Esophagus squamous epithelium (tissue), 5 donors: ENCODE data around the gene HMGCR. TPM values are rescaled to one million over a fixed set of nuclear protein-coding genes. Genes with fewer than 3 reads are reported as not detected.
A peak's percentile ranks its signal among the peaks of the same experiment; 100 is the strongest.
"Not testable (repeated sequence)": the region's sequence is repeated elsewhere in the genome, so short reads cannot be mapped to it uniquely, and the experiment has no call there.

ENCODE experiments used
- DNase-seq: peaks from one replicate; lab custom pipeline; 2025; lab: John Stamatoyannopoulos, UW
- H3K27ac ChIP-seq, 4 donors: fragments of 200-600 bp; sonication (generic); one replicate each; pipeline ENCODE4 v1.5.1; 2016 to 2019; ENCODE audit warnings: mild to moderate bottlenecking in 1 of 4
- H3K27me3 ChIP-seq, 4 donors: fragments of 200-600 bp; sonication (generic); 1 replicate in 3 of 4; 2 replicates in 1 of 4; pipeline versions ENCODE4 v1.5.1 to v1.6.0; 2017 to 2021; ENCODE audit warnings: antibody characterized with exemption in 1 of 4
- H3K36me3 ChIP-seq, 3 donors: fragments of 200-600 bp; sonication (generic); one replicate each; pipeline ENCODE4 v1.5.1; 2016 to 2019
- H3K4me1 ChIP-seq, 3 donors: fragments of 200-600 bp; sonication (generic); one replicate each; pipeline ENCODE4 v1.5.1; 2017 to 2019
- H3K4me3 ChIP-seq, 4 donors: fragments of 200-600 bp; sonication (generic); 1 replicate in 3 of 4; 2 replicates in 1 of 4; pipeline ENCODE4 v1.5.1; 2016 to 2019; ENCODE audit warnings: mild to moderate bottlenecking in 2 of 4, moderate library complexity in 1 of 4
- H3K9me3 ChIP-seq, 3 donors: fragments of 200-600 bp; sonication (generic); one replicate each; pipeline ENCODE4 v1.5.1; 2016 to 2019
- POLR2A ChIP-seq, 4 donors: fragments of 450-650 bp; IDR thresholded peaks; one replicate each; pipeline ENCODE4 v1.6.1; 2017; ENCODE audit warnings: antibody characterized with exemption in 4 of 4, mild to moderate bottlenecking in 4 of 4, moderate library complexity in 3 of 4
- WGBS, 2 donors: methylation state at CpG; one replicate each; pipeline ENCODE4 v1.1.5; 2018; 5-methylcytosine and 5-hydroxymethylcytosine counted together
- intact Hi-C: fragments of 100-400 bp; cut with DNase I; formaldehyde crosslinking; loops from one replicate; pipeline ENCODE4 v1.15.0; 2022
- total RNA-seq, 4 donors: library from RNA; depleted of rRNA; stranded (reverse); fragments of >200 nt; gene quantifications; one replicate each; pipeline ENCODE4 v1.1.0, GENCODE V29; 2016
- TF ChIP-seq, protein P1 (sequence below), 6 experiments: fragments of 450-650 bp in 4 of 6; fragments of 200-600 bp in 2 of 6; sonication (generic) in 2 of 6; IDR thresholded peaks; one replicate each; pipeline ENCODE4 v1.5.1; 2016 to 2019; ENCODE audit warnings: antibody characterized with exemption in 6 of 6, mild to moderate bottlenecking in 4 of 6, moderate library complexity in 4 of 6
- donor health status: DM: yes; HTN: yes; CAD: no.

Gene HMGCR
- 100 to 1,000 TPM in 3 of 4 donors, 10 to 100 TPM in 1; 54.5 to 165 (median 122) TPM for total RNA-seq

DNA sequence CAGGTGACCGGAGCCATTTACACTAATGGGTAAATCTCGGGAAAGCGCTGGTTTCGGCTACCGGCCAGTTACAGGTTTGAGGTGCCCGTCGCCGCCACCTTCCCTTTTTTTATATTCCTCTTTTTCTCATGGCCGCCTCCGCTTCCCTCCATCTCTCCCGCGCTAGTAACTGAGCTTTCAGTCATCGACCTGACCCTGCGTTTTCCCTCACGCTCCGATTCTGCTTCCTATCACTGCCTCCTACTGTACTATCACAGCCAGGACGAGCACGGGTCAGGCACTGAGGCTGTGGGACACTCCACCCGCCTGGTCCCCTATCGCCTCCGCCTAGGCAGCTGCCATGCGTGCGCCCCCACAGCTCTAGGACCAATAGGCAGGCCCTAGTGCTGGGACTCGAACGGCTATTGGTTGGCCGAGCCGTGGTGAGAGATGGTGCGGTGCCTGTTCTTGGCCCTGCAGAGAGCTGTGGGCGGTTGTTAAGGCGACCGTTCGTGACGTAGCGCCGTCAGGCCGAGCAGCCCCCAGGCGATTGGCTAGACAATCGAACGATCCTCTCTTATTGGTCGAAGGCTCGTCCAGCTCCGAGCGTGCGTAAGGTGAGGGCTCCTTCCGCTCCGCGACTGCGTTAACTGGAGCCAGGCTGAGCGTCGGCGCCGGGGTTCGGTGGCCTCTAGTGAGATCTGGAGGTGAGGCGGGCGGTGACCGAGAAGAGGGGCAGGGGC lies at the start of gene HMGCR:
TSS of gene HMGCR (plus strand) at position 606 of the 722 bp plus-strand sequence. CDS start 5,386 bp downstream, outside the sequence.
- Histone ChIP-seq H3K27me3 (no peaks in the 10 kb centered on the region), H3K9me3 (no peaks in the 10 kb centered on the region), H3K27ac (peak within 1 kb of the TSS; percentile 92 to 98 (median 95)), H3K4me3 (peak within 1 kb of the TSS; percentile 62 to 92 (median 86)), H3K36me3 (no peaks in the 10 kb centered on the region), H3K4me1 (peaks cover 0 to 51% (median 27%) of the 10 kb centered on the region in 3 donors)
- DNase-seq: peak; percentile 94
- WGBS, 2 donors: 0 to 1% methylated on average over 17 to 26 of the region's 56 CpGs
- TF ChIP-seq, protein P1, sequence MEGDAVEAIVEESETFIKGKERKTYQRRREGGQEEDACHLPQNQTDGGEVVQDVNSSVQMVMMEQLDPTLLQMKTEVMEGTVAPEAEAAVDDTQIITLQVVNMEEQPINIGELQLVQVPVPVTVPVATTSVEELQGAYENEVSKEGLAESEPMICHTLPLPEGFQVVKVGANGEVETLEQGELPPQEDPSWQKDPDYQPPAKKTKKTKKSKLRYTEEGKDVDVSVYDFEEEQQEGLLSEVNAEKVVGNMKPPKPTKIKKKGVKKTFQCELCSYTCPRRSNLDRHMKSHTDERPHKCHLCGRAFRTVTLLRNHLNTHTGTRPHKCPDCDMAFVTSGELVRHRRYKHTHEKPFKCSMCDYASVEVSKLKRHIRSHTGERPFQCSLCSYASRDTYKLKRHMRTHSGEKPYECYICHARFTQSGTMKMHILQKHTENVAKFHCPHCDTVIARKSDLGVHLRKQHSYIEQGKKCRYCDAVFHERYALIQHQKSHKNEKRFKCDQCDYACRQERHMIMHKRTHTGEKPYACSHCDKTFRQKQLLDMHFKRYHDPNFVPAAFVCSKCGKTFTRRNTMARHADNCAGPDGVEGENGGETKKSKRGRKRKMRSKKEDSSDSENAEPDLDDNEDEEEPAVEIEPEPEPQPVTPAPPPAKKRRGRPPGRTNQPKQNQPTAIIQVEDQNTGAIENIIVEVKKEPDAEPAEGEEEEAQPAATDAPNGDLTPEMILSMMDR (IDR thresholded peaks at IDR 0.05): peak in 2 of 6 experiments; percentile 20 to 23
- peak in 3 of 4 donors; percentile 38 to 81 (median 75) for TF ChIP-seq POLR2A (IDR thresholded peaks at IDR 0.05)
- intact Hi-C loops: no loop called here

DNA sequence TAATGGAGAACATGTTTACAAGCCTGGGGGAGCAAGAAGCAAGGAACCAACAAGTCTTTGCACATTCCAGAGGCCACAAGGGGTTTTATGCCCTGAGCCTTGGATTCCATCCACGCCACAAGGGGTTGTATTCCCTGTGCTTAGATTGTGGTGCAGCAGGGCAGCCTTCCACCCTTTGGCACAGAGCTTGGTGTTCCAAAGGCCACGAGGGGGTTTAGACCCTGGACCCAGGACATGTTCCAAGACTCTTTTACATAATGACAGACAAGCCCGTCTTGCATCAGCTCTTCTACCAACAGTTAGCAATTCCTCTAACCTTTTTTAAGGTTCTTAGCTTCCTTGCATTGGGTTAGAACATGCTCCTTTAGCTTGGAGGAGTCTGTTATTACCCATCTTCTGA lies 45.2 kb upstream of the HMGCR start:
- H3K36me3 ChIP-seq, H3K27ac ChIP-seq, intact Hi-C loops, H3K27me3 ChIP-seq, H3K4me1 ChIP-seq, DNase-seq, H3K4me3 ChIP-seq: not testable (repeated sequence)
- 60 to 63% methylated on average over 3 of the region's 3 CpGs for WGBS, 2 donors
- H3K9me3 ChIP-seq: peaks cover 0 to 11% (median 5%) of the 10 kb centered on the region in 3 donors

DNA sequence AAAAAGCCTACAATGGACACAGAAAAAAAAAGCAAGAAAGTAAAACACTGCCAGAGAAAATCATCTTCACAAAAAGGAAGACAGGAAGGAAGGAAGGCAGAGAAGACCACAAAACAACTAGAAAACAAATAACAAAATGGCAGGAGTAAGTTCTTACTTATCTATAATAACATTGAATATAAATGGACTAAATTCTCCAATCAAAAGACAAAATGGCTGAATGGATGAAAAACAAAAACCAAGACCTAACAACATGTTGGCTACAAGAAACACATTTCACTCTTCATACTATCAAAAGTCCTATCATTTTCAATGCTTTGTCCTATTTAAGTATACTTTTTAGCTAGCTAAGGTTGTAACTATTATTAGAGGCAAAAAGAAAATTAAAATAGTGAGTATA lies 36.9 kb upstream of the HMGCR start:
- TF ChIP-seq, protein P1 (IDR thresholded peaks at IDR 0.05): no peak
- TF ChIP-seq POLR2A (IDR thresholded peaks at IDR 0.05): no peak
- no peak overlapping the region for H3K27ac ChIP-seq
- intact Hi-C loops: no loop called here
- H3K4me1 ChIP-seq: no peaks in the 10 kb centered on the region
- no peak for DNase-seq
- H3K27me3 ChIP-seq: no peaks in the 10 kb centered on the region
- no peak overlapping the region for H3K4me3 ChIP-seq
- no peaks in the 10 kb centered on the region for H3K9me3 ChIP-seq
- no peaks in the 10 kb centered on the region for H3K36me3 ChIP-seq

DNA sequence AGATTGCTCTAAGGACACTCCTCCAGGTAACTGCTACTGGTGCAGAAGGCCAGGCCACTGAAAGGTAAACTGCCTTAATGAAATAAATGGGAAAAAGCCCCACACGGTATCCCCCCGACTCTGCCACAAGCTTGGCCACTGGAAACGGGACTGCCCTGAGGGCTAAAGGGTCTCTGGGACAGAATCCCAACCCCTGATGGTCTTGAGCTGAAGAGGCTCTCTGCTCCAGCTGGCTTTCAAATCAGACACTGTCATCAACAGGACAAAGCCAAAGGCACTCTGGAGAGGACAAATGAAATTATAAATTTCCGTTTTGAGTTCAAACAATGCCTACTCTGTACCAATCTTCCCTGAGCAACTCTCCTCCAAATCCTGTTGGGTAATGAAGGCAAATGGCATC lies 33.6 kb upstream of the HMGCR start:
- intact Hi-C loops: no loop called here
- Histone ChIP-seq H3K4me3 (no peak overlapping the region), H3K27ac (no peak overlapping the region), H3K36me3 (no peaks in the 10 kb centered on the region), H3K9me3 (no peaks in the 10 kb centered on the region), H3K27me3 (no peaks in the 10 kb centered on the region), H3K4me1 (no peaks in the 10 kb centered on the region)
- DNase-seq: no peak
- TF ChIP-seq, protein P1 (IDR thresholded peaks at IDR 0.05): no peak
- no peak for TF ChIP-seq POLR2A (IDR thresholded peaks at IDR 0.05)
- 63 to 84% methylated on average over 2 to 3 of the region's 4 CpGs for WGBS, 2 donors

DNA sequence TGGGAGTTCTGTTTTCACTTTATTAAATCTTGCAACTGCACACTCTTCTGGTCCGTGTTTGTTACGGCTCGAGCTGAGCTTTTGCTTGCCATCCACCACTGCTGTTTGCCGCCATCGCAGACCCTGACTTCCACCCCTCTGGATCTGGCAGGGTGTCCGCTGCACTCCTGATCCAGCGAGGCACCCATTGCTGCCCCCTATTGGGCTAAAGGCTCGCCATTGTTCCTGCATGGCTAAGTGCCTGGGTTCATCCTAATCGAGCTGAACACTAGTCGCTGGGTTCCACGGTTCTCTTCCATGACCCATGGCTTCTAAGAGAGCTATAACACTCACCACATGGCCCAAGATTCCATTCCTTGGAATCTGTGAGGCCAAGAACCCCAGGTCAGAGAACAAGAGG lies 32.5 kb upstream of the HMGCR start:
- H3K4me3 ChIP-seq, H3K27me3 ChIP-seq, DNase-seq, H3K36me3 ChIP-seq, intact Hi-C loops, H3K4me1 ChIP-seq, H3K9me3 ChIP-seq, H3K27ac ChIP-seq: not testable (repeated sequence)
- WGBS, 2 donors: 80 to 81% methylated on average over 8 of the region's 11 CpGs

DNA sequence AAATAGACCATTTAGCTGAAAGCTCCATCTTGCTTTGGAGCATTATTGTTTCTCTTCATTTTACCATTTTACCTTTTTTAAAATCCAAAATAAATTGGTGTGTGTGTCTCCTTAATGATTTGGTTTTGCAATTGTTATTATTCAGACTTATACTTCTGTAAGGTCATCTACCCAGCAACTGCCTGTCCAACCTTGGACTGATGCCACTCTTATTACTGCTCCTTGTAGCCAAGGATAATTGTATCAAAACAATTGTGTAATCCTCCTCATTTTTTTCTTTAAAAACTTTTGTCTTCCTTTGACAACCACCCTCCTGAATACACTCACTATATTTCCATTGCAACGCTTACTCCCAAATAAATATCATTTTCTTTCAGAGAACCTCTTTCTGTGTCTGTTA lies 30.3 kb upstream of the HMGCR start:
- 93 to 94% methylated on average over 1 of the region's 1 CpG for WGBS, 2 donors
- TF ChIP-seq, protein P1 (IDR thresholded peaks at IDR 0.05): no peak
- TF ChIP-seq POLR2A (IDR thresholded peaks at IDR 0.05): no peak
- intact Hi-C loops: no loop called here

More for the DNA sequence above, 30.3 kb upstream of the HMGCR start:
- Histone ChIP-seq H3K4me1 (no peaks in the 10 kb centered on the region), H3K36me3 (no peaks in the 10 kb centered on the region), H3K27ac (no peak overlapping the region), H3K9me3 (no peaks in the 10 kb centered on the region), H3K27me3 (no peaks in the 10 kb centered on the region), H3K4me3 (no peak overlapping the region)
- DNase-seq: no peak
